Dendritic cell treated with granulocyte-macrophage colony-stimulating factor and Interleukin-4, amounts not matched to agents 40 ng/mL and 50 ng/mL, for 4 days (primary cell): Measurements from ENCODE around the gene PSMC1.
A peak's percentile ranks its signal among the peaks of the same experiment; 100 is the strongest.

ENCODE experiments used
- H3K27ac Mint-ChIP-seq: one replicate; pipeline ENCODE4 v1.8.0; 2022; ENCODE audit warnings: mild to moderate bottlenecking, mixed read lengths
- H3K27me3 Mint-ChIP-seq: one replicate; pipeline ENCODE4 v1.8.0; 2022; ENCODE audit warnings: mild to moderate bottlenecking, mixed read lengths
- H3K36me3 Mint-ChIP-seq: one replicate; pipeline ENCODE4 v1.8.0; 2022; ENCODE audit warnings: low read depth, mixed read lengths
- H3K4me1 Mint-ChIP-seq: one replicate; pipeline ENCODE4 v1.8.0; 2022; ENCODE audit warnings: low read depth, mixed read lengths
- H3K4me3 Mint-ChIP-seq: one replicate; pipeline ENCODE4 v1.8.0; 2022; ENCODE audit warnings: mild to moderate bottlenecking, moderate library complexity, mixed read lengths
- H3K9me3 Mint-ChIP-seq: one replicate; pipeline ENCODE4 v1.8.0; 2022; ENCODE audit warnings: mixed read lengths
- intact Hi-C: fragments of 100-400 bp; cut with micrococcal nuclease; formaldehyde crosslinking; loops from one replicate; pipeline ENCODE4 v1.15.0; 2022

PSMC1 gene

DNA sequence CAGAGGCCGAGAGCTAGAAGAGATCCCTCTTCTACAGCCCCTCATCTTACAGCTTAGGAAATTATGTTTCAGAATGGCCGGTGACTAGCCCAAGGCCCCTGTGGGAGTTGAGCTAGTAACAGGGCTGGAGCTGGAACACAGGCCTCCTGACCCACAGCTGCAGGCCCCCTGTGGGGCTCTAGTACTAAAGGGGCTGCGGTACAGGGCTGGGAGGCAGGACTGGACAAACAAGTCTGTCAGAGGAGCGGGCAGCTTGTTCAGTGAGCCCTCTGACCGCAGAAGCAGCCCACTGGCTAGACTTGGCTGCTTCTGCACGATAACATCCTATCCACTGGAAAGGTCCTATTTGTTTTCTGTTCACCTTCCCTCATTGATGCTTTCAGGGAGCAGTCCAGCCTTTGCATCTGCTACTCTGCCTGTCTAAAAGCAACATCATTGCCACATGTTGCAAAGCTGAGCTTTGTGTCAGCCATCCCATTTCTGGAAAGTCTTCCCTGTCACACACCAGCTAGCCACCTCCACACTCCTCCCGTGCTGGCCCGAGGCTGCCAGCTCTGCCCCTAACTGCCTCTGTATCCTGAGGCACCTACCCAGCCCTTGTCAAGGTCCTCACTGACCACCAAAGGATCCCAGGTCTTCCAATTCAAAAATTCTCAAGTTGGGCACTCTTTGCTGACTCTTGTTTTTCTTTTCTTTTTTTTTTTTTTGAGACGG, 10.2 kb downstream of the PSMC1 start:
- no peak overlapping the region for H3K4me3 Mint-ChIP-seq
- H3K27me3 Mint-ChIP-seq, result no peaks in the 10 kb centered on the region
- no peaks in the 10 kb centered on the region for H3K9me3 Mint-ChIP-seq
- H3K27ac Mint-ChIP-seq, result no peak overlapping the region
- intact Hi-C loops, result no loop called here
- H3K4me1 Mint-ChIP-seq, result no peaks in the 10 kb centered on the region
- H3K36me3 Mint-ChIP-seq, result peaks cover 98% of the 10 kb centered on the region

DNA sequence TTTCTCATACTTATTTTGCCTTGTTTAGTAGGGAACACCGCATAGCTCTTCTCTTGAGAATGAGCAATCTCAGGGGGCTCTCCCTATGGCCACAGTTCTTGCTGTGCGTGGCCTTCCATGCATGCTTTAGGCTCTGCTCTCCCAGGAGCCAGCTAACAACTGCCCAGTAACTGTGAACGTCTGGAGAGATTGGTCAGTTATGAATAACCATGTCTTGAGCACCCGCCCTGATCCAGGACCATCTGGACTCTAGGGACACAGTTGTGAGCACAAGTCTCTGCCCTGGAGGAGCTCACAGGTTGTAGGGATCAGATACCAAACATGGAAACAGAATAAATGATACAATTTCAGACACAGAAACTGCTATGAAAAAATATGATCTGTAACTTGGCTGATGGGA, 12.1 kb downstream of the PSMC1 start:
- no peaks in the 10 kb centered on the region for H3K9me3 Mint-ChIP-seq
- intact Hi-C loops, result no loop called here
- no peaks in the 10 kb centered on the region for H3K27me3 Mint-ChIP-seq

DNA sequence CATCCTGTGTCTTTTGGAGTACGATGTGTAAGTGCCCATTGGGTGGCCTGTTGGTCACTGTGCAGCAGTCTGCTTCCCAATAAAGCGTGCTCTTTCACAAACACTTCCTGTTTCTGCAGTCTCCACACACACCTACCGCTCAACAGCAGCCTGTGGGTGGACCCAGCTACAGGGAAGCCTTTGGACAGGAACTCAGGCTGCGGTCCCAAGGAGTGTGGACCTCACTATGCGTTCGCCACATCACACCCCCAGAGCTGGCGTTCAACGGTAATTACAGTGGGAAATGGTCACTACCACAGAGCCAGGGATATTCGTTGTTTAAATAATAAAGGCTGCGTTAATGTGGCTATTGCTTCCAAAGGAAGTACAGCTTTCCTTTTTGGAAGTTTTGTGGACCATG, 16.2 kb downstream of the PSMC1 start:
- peaks cover 82% of the 10 kb centered on the region for H3K36me3 Mint-ChIP-seq
- no peaks in the 10 kb centered on the region for H3K9me3 Mint-ChIP-seq
- H3K27me3 Mint-ChIP-seq, result no peaks in the 10 kb centered on the region
- intact Hi-C loops, result no loop called here
- peak overlapping the region; percentile 74 for H3K27ac Mint-ChIP-seq
- peak overlapping the region; percentile 9 for H3K4me3 Mint-ChIP-seq
- peaks cover 47% of the 10 kb centered on the region for H3K4me1 Mint-ChIP-seq

More for the DNA sequence above, 12.1 kb downstream of the PSMC1 start:
- Mint-ChIP-seq H3K27ac (peak overlapping the region; percentile 32), H3K4me1 (peaks cover 9% of the 10 kb centered on the region), H3K36me3 (peaks cover 99% of the 10 kb centered on the region), H3K4me3 (no peak overlapping the region)

DNA sequence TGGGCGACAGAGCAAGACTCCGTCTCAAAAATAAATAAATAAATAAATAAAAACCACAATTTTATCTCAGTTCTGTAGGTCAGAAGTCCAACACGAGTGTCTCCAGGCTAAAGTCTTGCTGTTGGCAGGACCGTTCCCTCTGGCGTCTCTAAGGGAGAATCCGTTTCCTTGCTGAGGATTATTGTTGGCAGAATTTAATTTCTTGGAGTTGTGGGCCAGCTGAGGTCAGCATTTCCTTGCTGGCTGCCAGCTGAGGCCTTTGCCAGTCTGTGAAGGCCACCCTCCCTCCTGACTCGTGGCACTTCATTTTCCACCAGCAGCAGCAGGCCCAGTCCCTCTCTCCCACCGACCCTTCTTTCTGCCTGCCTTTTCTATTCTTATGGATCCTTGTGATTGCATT, 17.2 kb downstream of the PSMC1 start:
- Mint-ChIP-seq H3K9me3 (no peaks in the 10 kb centered on the region), H3K27ac (peak overlapping the region; percentile 84), H3K4me1 (peaks cover 47% of the 10 kb centered on the region), H3K27me3 (no peaks in the 10 kb centered on the region), H3K36me3 (peaks cover 82% of the 10 kb centered on the region), H3K4me3 (peak overlapping the region; percentile 2)
- intact Hi-C loops, result no loop called here

DNA sequence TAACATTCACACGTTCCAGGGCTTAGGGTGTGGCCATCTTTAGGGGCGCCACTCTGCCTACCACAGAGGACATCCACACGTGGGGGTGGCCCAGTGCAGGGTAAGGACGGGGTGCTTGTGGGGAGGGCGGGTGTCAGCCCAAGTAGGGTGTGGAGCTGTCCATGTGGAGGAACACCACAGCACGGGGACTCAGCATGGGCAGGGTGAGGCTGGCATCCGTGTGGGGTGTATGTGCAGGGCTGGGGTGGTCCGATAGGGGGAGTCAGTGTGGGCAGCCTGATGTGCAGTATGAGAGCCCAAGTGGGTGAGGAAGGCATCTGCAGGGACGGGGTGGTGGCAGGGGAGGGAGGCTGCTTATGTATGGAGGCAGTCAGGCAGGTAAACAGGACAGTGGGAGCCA, 17.7 kb downstream of the PSMC1 start:
- peak overlapping the region; percentile 2 for H3K4me3 Mint-ChIP-seq
- no peaks in the 10 kb centered on the region for H3K9me3 Mint-ChIP-seq
- peaks cover 82% of the 10 kb centered on the region for H3K36me3 Mint-ChIP-seq
- no peaks in the 10 kb centered on the region for H3K27me3 Mint-ChIP-seq
- peak overlapping the region; percentile 84 for H3K27ac Mint-ChIP-seq
- peaks cover 47% of the 10 kb centered on the region for H3K4me1 Mint-ChIP-seq
- intact Hi-C loops, result no loop called here

DNA sequence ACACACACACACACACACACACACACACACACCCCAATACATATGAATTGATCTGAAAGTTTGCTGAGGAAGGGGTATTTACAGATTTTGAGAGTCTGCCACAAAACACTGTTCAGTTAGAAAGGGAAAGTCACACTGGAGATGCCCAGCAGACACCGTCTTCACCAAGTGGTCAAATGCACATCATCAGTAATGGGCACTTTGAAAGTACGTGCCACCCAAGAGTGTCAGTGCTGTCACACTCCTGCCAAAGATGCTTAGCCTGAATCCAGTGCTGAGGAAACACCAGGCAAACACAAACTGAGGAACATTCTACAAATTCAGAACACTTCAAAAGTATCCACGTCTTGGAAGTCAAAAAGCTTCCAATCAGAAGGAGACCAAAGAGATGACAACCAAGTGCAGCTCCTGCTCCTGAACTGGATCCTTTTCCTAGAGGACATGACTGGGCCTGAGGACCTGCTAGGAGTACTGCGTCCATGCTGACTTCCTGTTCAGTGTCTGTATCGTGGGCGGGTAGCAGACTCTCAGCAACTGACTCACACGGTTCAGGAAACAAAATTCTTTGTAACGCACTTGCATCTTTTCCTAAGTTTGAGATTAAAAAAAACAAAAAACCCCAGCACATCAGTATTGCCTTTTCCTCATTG, 18.6 kb downstream of the PSMC1 start:
- Mint-ChIP-seq H3K9me3 (no peaks in the 10 kb centered on the region), H3K27me3 (no peaks in the 10 kb centered on the region), H3K4me1 (peaks cover 47% of the 10 kb centered on the region), H3K27ac (peak overlapping the region; percentile 84), H3K4me3 (no peak overlapping the region), H3K36me3 (peaks cover 82% of the 10 kb centered on the region)
- intact Hi-C loops, result no loop called here

DNA sequence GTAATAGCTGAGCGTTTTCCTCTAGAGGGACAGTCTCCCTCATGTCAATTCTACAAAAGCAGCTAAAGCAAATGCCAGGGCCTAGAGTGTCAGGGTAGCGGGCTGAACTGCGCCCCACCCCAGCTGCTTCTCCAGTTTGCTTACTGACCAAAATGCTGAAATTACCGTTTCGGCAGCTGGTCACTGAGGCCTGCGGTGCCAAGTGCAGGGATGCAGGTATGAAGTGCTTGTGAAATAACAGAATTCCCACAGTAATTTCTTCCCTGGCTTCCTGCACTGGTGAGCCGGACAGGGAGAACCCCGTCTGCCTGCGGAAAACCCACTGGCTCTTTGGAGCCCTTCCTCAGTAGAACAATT, 19.1 kb downstream of the PSMC1 start:
- peaks cover 82% of the 10 kb centered on the region for H3K36me3 Mint-ChIP-seq
- H3K9me3 Mint-ChIP-seq, result no peaks in the 10 kb centered on the region
- H3K27ac Mint-ChIP-seq, result peak overlapping the region; percentile 84
- H3K4me1 Mint-ChIP-seq, result peaks cover 47% of the 10 kb centered on the region
- no peak overlapping the region for H3K4me3 Mint-ChIP-seq
- intact Hi-C loops, result no loop called here
- no peaks in the 10 kb centered on the region for H3K27me3 Mint-ChIP-seq

DNA sequence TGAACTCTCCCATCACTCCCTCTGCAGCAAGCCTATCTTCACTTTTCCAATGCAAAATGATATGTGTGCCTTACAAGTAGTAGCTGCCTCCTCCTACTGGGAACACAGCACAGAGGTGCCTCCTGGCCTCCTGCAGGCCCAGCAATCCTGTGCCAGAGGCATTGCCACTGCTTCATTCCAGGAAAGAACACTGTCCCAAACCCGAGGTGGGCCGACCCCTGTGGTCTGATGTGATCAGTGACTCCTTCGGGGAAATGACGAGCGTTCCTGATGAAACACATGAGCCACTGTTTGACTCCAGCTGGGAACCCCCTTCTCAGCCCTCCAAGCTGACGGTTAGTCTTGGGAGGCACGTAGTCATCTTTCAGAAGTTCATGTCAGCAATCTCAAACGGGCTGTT, 19.5 kb downstream of the PSMC1 start:
- intact Hi-C loops, result loop anchor here (1.0 kb wide), 1 partner anchor 20 kb away; no protein-coding TSS in a partner anchor
- H3K27me3 Mint-ChIP-seq, result no peaks in the 10 kb centered on the region

DNA sequence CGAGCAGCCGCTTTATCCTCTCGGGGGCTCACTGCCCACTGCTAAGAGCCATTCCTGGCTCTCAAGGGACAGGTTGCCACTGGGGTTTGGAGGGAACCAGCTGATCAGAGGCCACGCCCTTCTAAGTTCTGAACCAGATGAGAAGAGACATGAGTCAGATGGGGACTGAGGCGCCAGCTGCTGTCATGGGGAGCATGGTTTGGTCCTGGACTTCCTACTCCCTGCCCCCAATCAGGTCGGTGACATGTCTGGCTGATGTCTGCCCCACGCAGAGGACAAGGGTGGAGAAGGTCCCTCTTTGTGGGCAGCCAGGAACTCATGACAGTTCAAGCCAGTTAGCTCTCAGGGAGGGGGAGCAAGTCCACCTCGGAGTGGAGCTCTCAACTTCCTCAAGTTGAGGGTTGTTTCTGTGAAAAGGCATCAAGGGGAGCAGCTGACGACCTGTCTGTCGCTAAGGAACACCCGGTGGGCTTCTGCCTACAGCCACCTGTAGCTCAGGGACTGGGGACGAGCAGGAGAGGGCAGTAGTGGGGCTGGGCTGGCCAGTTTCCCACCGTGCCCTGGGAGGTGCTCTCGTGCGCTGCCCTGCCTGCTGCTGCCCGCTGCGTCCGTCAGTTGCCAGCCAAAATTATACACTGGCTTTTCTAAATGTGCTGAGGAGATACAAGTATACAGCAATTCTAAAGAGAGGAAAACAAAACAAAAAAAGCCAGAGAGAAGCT, 20.5 kb downstream of the PSMC1 start:
- H3K4me1 Mint-ChIP-seq, result peaks cover 52% of the 10 kb centered on the region
- H3K9me3 Mint-ChIP-seq, result no peaks in the 10 kb centered on the region
- H3K36me3 Mint-ChIP-seq, result peaks cover 74% of the 10 kb centered on the region
- H3K27me3 Mint-ChIP-seq, result no peaks in the 10 kb centered on the region
- intact Hi-C loops, result loop anchor here (1.0 kb wide), 1 partner anchor 19 kb away; no protein-coding TSS in a partner anchor
- H3K4me3 Mint-ChIP-seq, result no peak overlapping the region
- peak overlapping the region; percentile 84 for H3K27ac Mint-ChIP-seq

More for the DNA sequence above, 19.5 kb downstream of the PSMC1 start:
- Mint-ChIP-seq H3K9me3 (no peaks in the 10 kb centered on the region), H3K4me3 (no peak overlapping the region), H3K36me3 (peaks cover 82% of the 10 kb centered on the region), H3K4me1 (peaks cover 47% of the 10 kb centered on the region), H3K27ac (peak overlapping the region; percentile 84)

DNA sequence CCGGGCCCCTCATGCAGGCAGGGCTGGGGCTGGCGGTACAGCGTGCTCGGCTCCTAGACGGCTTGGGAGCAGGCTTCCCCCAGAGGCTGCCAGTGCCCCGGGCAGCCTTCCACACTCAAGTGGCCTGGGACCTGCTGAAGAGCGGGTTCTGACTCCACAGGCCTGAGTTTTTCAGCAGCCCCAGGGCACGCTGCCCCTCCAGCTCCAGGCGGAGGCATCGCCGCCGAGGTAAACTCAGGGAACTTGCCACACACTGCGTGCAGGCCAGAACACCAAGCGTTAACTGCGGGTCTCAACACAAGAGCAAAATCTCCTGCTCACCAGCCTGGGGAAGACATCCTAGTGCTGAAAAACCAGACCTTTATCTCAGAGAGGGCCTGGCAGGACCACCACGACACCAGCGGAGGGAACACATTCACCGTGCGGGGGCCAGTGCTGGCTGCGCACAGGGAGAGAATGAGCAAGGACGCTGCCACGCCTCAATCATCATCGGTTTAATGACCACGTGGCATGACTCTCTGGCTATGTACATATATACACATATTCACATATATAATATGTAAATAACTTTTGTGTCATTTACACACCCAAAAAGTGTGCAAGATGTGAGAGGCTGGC, 21.3 kb downstream of the PSMC1 start:
- no peaks in the 10 kb centered on the region for H3K9me3 Mint-ChIP-seq
- H3K36me3 Mint-ChIP-seq, result peaks cover 74% of the 10 kb centered on the region
- no peaks in the 10 kb centered on the region for H3K27me3 Mint-ChIP-seq
- H3K4me3 Mint-ChIP-seq, result no peak overlapping the region
- peaks cover 52% of the 10 kb centered on the region for H3K4me1 Mint-ChIP-seq
- intact Hi-C loops, result no loop called here
- peak overlapping the region; percentile 84 for H3K27ac Mint-ChIP-seq

DNA sequence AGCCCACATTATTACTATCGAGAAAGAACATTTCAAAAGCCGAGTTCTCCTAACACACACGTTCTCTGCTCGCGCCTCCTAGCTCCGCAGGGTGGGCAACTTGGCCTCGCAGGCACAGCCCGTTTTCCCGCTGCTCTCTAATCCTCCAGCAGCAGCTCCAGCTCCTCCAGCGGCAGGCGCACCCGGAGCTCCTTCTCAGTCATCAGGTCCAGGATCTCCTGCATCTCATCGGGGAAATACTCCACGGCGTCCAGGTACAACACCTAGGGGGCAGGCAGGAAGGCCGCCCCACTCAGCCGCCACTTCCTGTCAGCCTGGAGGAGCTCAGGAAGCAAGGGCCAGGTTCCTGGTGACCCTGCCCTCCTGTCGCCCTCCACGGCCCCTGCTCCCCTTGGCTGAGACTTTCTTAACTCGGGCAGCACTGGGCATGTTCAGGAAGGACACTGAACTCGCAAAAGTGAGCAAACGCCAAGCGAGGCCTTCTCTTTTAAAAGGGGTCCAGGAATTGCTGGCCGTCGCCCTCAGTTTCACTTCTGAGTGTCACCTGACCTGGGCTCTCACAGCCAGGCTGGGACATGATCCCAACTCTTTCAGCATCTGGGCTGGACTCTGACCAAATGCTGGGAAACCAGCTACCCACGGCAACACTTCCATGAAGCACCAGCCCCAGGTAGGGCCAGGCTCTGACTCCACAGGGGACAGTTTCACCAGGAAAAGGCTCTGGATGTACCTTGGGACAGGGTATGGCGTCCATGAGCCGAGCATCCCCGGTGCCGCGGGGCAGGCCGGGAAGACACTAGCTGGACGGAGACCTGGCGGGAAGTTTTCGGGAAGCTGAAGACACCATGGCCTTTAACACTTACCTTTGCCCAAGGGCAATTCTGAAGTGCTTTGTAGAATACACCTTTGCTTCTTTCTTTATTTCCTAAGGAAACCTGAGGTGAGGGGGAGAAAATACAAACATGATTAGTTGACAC, 22.1 kb downstream of the PSMC1 start:
- Mint-ChIP-seq H3K27me3 (no peaks in the 10 kb centered on the region), H3K36me3 (peaks cover 74% of the 10 kb centered on the region), H3K4me3 (no peak overlapping the region), H3K4me1 (peaks cover 47% of the 10 kb centered on the region), H3K27ac (no peak overlapping the region), H3K9me3 (no peaks in the 10 kb centered on the region)
- intact Hi-C loops, result no loop called here

DNA sequence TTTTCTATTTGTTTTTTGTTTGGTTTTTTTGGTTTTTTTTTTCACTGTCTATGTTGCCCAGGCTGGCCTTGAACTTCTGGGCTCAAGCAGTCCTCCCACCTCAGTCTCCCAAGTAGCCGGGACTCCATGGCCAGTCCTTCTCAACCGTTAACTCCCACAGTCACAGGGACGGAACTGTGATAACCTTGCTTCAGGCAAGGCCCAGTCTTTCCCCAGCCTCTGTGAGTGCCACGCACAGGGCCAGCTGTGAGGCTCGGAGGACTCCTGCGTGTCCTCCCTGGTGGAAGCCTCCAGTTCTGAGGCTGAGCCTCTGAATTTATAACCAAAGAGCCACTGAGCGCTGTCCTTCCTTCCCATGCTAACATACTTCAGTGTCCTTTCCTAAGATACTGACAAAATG, 23.7 kb downstream of the PSMC1 start:
- Mint-ChIP-seq H3K9me3 (no peaks in the 10 kb centered on the region), H3K4me3 (no peak overlapping the region), H3K27ac (no peak overlapping the region), H3K4me1 (peaks cover 31% of the 10 kb centered on the region), H3K36me3 (peaks cover 74% of the 10 kb centered on the region), H3K27me3 (no peaks in the 10 kb centered on the region)
- intact Hi-C loops, result no loop called here

DNA sequence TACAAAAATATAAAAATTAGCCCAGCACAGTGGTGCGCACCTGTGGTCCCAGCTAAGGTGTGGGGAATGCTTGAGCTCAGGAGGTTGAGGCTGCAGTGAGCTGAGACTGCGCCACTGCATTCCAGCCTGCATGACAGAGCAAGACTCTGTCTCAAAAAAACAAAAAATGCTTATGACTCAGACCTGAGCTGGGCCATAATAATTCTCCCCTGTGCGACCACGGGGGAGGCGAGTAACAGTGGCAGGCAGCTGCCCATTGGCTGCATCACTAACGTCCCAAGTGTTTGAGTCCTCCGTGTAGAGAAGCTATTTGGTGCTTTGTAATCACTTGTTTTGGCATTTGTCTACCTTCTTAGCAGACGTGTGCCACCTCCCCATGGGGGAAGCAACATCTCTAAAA, 24.9 kb downstream of the PSMC1 start:
- Mint-ChIP-seq H3K4me1 (peaks cover 20% of the 10 kb centered on the region), H3K4me3 (no peak overlapping the region), H3K27me3 (no peaks in the 10 kb centered on the region), H3K9me3 (no peaks in the 10 kb centered on the region), H3K27ac (peak overlapping the region; percentile 5), H3K36me3 (peaks cover 85% of the 10 kb centered on the region)
- intact Hi-C loops, result no loop called here
